HL-60/S4 (cell line): ENCODE results near the gene BBIP1.
"Not testable (repeated sequence)": the region's sequence is repeated elsewhere in the genome, so short reads cannot be mapped to it uniquely, and the experiment has no call there.

ENCODE experiments used
- in situ Hi-C: fragments of 300-500 bp; cut with MboI; formaldehyde crosslinking; loops from 2 replicates; pipeline ENCODE4 v1.14.3; 2022; ENCODE audit warnings: low sequenced_read_pairs

The BBIP1 gene

DNA sequence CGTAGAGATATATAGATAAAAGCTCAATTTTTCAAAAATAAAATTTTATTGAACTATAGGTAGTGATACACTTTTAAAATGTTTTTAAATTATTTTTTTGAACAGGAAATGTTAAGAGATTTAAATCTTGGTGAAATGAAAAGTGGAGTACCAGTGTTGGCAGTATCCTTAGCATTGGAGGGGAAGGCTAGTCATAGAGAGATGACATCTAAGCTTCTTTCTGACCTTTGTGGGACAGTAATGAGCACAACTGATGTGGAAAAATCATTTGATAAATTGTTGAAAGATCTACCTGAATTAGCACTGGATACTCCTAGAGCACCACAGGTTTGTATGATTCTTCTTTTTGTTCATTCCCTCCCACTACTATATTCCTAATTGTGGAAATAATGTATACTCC, 31.4 kb downstream of the BBIP1 start:
- in situ Hi-C loops, result no loop called here

DNA sequence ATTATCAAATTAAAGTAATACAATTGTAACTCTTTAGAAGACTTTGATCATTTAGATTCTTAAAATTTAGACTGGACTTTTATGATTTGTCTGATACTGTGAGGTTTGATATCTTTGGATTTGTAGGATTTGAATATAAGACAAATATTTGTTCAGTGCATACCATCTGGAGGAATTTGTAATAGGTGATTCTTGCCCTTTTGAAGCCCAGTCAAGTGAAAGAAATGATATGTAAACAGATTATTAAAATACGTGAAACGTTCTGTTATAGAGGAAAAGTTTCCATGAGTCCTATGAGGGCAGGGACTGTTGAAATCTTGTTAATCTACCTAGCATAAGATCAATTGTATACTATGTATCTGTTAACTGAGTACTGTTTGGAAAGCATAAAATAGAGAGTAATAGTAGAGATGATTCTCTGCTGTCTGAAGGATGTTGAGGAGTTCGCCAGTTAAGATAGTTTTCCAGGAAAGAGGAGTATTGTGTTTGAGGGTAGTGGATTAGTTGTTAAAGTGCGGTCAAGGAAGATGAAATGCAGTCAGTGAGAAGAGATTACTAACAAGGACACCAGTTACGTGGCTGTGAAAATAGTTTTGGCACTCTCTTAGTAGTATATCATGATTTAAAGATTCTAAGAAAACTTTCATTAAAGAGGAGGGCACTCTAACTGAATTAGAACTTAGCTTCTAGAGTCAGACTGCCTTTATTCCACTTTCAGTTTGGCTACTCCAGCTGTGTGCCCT, 32.9 kb downstream of the BBIP1 start:
- in situ Hi-C loops, result no loop called here

GRCh38 chr10:110883924-110884323, 35.1 kb downstream of the BBIP1 start:
- in situ Hi-C loops, result no loop called here

DNA sequence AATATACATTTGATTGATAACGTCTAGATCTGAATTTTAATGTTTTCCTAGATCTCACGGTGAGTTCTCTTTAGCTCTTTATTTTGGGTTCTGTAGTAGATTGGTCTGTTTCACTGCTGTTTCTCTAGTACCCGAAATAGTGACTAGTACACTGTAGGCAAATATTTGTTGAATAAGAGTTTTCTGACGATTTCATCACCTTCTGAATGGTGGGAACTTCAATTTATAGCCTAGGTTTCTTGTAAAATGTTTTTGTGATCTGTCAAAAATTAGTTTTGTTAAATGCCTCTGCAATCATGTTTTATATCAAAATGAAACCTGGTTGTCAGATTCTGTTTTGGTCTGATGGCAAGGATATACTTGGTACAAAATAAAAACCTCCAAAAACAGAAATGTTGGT, 37.1 kb downstream of the BBIP1 start:
- in situ Hi-C loops, result no loop called here

DNA sequence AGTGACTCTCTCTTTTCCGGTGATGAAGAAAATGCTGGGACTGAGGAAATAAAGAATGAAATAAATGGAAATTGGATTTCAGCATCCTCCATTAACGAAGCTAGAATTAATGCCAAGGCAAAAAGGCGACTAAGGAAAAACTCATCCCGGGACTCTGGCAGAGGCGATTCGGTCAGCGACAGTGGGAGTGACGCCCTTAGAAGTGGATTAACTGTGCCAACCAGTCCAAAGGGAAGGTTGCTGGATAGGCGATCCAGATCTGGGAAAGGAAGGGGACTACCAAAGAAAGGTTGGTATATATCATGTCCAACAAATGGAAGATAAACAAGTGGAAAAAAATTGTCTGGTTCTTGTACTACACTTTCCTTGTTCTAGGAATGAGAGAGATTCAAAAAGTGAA, 37.7 kb downstream of the BBIP1 start:
- in situ Hi-C loops, result no loop called here

- in situ Hi-C loops, result no loop called here
These were observed 39.0 kb downstream of the BBIP1 start for GRCh38 chr10:110880012-110880411.

- in situ Hi-C loops, result no loop called here
These were observed 42.2 kb downstream of the BBIP1 start for GRCh38 chr10:110876788-110877187.

DNA sequence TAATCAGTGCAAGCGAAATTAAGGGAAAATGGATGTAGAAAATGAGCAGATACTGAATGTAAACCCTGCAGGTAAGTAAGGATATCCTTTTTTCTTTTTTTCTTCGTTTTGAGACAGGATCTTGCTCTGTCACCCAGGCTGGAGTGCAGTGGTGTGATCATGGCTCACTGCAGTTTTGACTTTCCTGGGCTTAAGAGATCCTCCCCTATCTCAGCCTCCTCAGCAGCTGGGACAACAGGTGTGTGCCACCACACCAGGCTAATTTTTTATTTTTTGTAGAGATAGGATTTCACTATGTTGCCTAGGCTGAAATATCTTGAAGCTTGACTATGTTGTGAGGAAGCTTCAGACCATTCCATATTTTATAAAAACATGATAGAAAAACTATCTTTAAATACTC, 43.0 kb downstream of the BBIP1 start:
- in situ Hi-C loops, result no loop called here

DNA sequence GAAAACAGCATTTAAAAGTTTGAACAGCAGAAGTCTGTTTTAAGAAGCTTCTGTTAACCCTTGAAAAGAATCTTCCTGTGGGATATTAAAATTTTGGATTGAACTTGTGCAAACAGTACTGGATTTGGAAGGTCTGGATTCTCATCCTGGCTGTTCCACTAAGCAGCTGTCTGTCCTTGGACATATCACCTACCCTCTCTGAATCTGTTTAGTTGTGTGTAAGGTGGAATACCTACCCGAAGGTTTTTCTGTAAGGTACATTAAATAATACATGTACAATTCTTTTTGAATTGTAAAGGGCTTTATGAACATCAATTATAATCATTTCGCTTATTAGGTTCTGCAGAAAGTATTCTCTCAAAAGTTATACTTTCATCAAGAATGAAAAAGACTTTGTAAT, 45.0 kb downstream of the BBIP1 start:
- in situ Hi-C loops, result no loop called here

DNA sequence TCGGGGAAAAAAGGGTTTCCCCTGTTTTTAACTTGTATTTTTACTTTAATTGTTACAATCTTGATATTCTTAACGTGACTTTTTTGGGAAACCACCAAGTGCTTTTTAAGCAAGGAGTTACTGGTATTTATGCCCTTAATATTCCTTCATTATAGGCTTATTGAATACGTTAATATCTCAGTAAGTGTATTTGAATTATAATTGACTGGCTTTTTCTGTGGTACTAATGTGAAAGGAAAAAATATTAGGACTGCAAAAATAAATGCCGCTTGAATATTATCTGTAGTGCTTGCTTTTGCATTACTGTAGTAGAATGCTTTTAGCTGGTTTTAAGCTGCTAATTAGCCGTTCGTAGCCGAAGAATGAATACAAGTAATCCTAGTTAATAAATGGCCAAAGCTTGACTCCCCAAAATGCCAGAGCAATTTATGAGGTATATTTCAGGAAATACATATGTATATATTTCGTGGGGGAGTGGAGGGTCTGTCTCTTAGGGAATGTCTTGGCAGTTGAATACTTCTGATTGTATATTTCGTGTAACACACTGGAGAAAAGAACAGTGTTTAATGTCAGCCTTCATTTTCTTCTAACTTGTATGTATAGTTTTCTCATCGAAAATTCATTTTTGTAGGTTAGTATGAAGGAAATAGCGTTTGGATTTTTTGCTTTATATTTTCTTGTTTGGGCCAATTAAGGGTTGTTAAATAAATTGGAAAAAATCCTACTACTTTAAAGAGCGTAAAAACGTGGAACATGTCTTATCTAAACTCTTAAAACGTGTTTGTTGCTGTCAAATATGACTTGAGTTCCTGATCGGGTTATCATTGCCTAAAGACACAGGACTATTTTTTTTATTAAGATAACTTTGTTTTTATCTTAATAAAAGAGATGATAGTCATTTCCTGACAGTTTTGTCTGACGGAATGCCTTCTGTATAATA, 45.7 kb downstream of the BBIP1 start:
- in situ Hi-C loops, result no loop called here

- in situ Hi-C loops, result no loop called here
These were observed 46.6 kb downstream of the BBIP1 start for GRCh38 chr10:110872145-110872983.

DNA sequence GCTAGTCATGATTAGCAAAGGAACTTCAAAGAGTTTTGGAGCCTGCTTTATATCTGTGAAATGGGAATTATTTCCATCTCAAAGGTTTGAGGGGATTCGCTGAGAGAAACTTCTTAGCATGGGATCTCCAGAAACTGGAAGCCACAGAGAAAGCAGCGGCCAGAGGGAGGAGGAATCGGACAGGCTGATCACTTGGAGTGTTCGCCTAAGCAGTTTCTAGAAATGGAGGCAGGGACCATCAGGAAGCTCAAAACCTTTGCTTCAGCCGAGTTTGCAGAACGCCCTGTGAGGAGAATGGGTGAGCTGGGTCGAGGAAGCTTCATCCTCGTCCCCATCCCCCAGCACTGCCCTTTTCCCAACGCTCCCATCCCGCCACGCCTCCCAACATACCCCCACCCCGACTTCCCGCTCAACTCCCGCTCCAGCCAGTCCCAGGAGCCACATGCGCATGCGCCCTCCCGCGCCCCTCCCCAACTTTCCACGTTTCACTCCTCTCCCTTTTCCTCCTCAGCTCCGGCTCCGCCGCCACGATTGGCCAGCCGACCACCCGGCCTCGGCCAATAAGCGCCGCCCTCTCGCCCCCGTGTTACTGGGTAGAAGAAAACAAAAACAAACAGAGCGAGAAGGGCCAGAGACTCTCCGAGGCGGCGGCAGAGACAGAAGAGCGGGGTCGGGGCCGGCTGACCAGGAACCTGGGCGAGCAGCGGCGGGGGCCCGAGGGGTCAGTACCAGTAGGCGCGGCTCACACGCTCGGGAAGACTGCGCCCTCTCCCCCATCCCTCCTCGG, 47.5 kb downstream of the BBIP1 start, which contains the start of gene PDCD4:
PDCD4 (plus strand) TSS at position 631 of the 787 bp plus-strand sequence. CDS start 4,100 bp downstream, outside the sequence.
- in situ Hi-C loops, result no loop called here

DNA sequence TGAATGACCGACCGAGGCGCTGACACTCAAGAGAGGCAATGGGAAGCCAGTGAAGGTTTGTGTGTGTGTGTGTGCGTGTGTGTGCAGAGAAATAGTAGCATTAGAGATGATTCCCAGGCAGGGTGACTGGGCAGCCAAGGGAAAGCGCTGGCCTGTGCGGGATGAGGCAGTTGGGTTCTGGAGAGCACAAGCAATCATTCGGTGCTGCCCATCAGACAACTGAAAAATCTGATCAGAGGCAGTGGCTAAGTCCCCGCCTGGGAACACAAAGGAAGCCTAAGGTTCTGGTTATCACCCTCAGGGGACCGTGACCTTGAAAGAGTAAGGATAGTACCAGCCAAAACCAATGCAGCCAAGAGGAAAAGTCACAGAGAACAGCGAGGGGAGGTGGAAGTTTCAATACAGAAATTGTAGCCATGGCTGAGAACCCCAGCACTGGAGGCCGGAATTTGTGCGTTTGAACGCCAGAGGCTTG, 48.1 kb downstream of the BBIP1 start:
- in situ Hi-C loops, result no loop called here

GRCh38 chr10:110868981-110869380, 50.0 kb downstream of the BBIP1 start:
- in situ Hi-C loops, result no loop called here

- in situ Hi-C loops, result no loop called here
These were observed 51.0 kb downstream of the BBIP1 start for GRCh38 chr10:110867807-110868465.

- in situ Hi-C loops, result not testable (repeated sequence)
These were observed 51.8 kb downstream of the BBIP1 start for GRCh38 chr10:110867011-110867806.

DNA sequence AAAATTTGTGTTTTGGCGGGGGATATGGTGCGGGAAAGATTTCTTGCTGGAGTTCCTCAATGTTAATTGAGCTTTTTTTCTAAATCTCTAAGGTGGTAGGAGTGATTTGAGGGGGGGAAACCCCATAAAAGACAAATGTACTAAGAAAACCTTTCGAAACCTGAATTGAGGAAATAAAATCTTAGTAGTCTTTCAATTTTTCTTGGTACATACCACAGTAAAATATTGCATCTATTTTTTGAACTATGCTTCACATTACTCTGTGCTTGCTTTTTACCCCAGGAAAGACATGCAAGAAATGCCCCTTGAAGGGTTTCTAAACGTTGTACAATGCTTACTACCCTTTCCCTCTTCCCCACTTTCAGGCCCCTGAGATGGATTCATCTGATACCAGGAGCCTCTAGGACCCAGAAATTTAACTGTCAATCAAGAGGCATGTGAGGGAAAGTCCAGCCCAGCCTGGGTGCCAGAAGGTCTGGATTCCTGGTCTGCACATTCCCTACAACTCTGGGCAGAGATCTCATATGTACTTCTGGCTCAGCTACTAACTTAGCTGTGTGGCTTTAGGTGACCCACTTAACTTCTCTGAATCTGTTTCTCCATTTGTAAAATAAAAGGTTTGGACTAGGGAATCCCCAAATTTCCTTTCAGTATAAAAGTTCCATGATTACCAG, 53.0 kb downstream of the BBIP1 start:
- in situ Hi-C loops, result no loop called here

GRCh38 chr10:110865186-110865808, 53.7 kb downstream of the BBIP1 start:
- in situ Hi-C loops, result no loop called here
